Loucy (cell line): ENCODE data around the gene SPRED2.
A peak's percentile ranks its signal among the peaks of the same experiment; 100 is the strongest.

ENCODE experiments used
- H2AFZ ChIP-seq: fragments of 200-600 bp; sonication (generic); 2 replicates; pipeline ENCODE4 v1.6.0; 2016; ENCODE audit warnings: antibody characterized with exemption, mild to moderate bottlenecking, low read length, moderate library complexity
- H3F3A ChIP-seq: fragments of 200-600 bp; 2 replicates; pipeline ENCODE4 v1.6.0; 2016; ENCODE audit warnings: antibody characterized with exemption, low read depth, mild to moderate bottlenecking
- H3K27me3 ChIP-seq: fragments of 200-600 bp; sonication (generic); 2 replicates; pipeline ENCODE4 v1.6.1; 2014; ENCODE audit warnings: low read length, mild to moderate bottlenecking; ENCODE audit not compliant: insufficient read depth, poor library complexity, severe bottlenecking
- H3K36me3 ChIP-seq: fragments of 200-600 bp; sonication (generic); 2 replicates; pipeline ENCODE4 v1.6.1; 2016; ENCODE audit warnings: low read length; ENCODE audit not compliant: insufficient read depth
- H3K4me1 ChIP-seq: fragments of 200-600 bp; sonication (generic); 2 replicates; pipeline ENCODE4 v1.5.1; 2014; ENCODE audit warnings: low read length, mild to moderate bottlenecking; ENCODE audit not compliant: insufficient read depth, poor library complexity, severe bottlenecking
- H3K4me2 ChIP-seq: fragments of 200-600 bp; sonication (generic); 2 replicates; pipeline ENCODE4 v1.6.0; 2014; ENCODE audit warnings: antibody characterized with exemption, low read length, low read depth, mild to moderate bottlenecking; ENCODE audit not compliant: poor library complexity, severe bottlenecking
- H3K4me3 ChIP-seq: fragments of 200-600 bp; sonication (generic); 2 replicates; pipeline ENCODE4 v1.5.1; 2014; ENCODE audit warnings: low read length, mild to moderate bottlenecking, mixed read lengths; ENCODE audit not compliant: poor library complexity, severe bottlenecking
- H3K79me2 ChIP-seq: fragments of 200-600 bp; sonication (generic); 2 replicates; pipeline ENCODE4 v1.6.1; 2014; ENCODE audit warnings: low read length; ENCODE audit not compliant: insufficient read depth
- H3K9ac ChIP-seq: fragments of 200-600 bp; sonication (generic); 2 replicates; pipeline ENCODE4 v1.6.0; 2014; ENCODE audit warnings: mild to moderate bottlenecking, low read depth, low read length, moderate library complexity; ENCODE audit not compliant: poor library complexity, severe bottlenecking
- H3K9me2 ChIP-seq: fragments of 200-600 bp; sonication (generic); replicated peaks from 2 replicates; pipeline ENCODE4 v1.6.1; 2016; ENCODE audit warnings: low read depth, low read length, mixed read lengths
- H3K9me3 ChIP-seq: fragments of 200-600 bp; sonication (generic); 2 replicates; pipeline ENCODE4 v1.6.1; 2014; ENCODE audit warnings: mild to moderate bottlenecking, antibody characterized with exemption, low read length, low read depth; ENCODE audit not compliant: insufficient read depth
- H4K20me1 ChIP-seq: fragments of 200-600 bp; sonication (generic); 2 replicates; pipeline ENCODE4 v1.6.0; 2014; ENCODE audit warnings: antibody characterized with exemption, low read length, mild to moderate bottlenecking; ENCODE audit not compliant: insufficient read depth, poor library complexity, severe bottlenecking
- EZH2phosphoT487 ChIP-seq: fragments of 200-600 bp; IDR thresholded peaks from 2 replicates; pipeline ENCODE4 v1.6.1; 2018; ENCODE audit warnings: antibody characterized with exemption, mild to moderate bottlenecking, moderate library complexity, borderline replicate concordance
- TF ChIP-seq, protein P1 (sequence below): fragments of 200-600 bp; sonication (generic); conservative IDR thresholded peaks from 2 replicates; pipeline ENCODE4 v1.5.1; 2014; ENCODE audit warnings: mild to moderate bottlenecking, antibody characterized with exemption, low read length

SPRED2 gene

GRCh38 chr2:65320042-65320725 is 112.2 kb downstream of the SPRED2 start:
- H3K4me3 ChIP-seq, result no peak overlapping the region
- H3K4me1 ChIP-seq, result no peaks in the 10 kb centered on the region
- no peaks in the 10 kb centered on the region for H3K27me3 ChIP-seq
- no peaks in the 10 kb centered on the region for H3F3A ChIP-seq
- no peaks in the 10 kb centered on the region for H3K9me3 ChIP-seq
- H4K20me1 ChIP-seq, result no peaks in the 10 kb centered on the region
- no peak overlapping the region for H2AFZ ChIP-seq
- no peaks in the 10 kb centered on the region for H3K79me2 ChIP-seq
- peaks cover 5% of the 10 kb centered on the region; the same call in 1 of the 2 replicates for H3K36me3 ChIP-seq
- no peaks in the 10 kb centered on the region for H3K9me2 ChIP-seq
- TF ChIP-seq EZH2phosphoT487, result no peak
- TF ChIP-seq, protein P1, sequence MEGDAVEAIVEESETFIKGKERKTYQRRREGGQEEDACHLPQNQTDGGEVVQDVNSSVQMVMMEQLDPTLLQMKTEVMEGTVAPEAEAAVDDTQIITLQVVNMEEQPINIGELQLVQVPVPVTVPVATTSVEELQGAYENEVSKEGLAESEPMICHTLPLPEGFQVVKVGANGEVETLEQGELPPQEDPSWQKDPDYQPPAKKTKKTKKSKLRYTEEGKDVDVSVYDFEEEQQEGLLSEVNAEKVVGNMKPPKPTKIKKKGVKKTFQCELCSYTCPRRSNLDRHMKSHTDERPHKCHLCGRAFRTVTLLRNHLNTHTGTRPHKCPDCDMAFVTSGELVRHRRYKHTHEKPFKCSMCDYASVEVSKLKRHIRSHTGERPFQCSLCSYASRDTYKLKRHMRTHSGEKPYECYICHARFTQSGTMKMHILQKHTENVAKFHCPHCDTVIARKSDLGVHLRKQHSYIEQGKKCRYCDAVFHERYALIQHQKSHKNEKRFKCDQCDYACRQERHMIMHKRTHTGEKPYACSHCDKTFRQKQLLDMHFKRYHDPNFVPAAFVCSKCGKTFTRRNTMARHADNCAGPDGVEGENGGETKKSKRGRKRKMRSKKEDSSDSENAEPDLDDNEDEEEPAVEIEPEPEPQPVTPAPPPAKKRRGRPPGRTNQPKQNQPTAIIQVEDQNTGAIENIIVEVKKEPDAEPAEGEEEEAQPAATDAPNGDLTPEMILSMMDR, result peak; percentile 52
- H3K9ac ChIP-seq, result no peak overlapping the region
- H3K4me2 ChIP-seq, result no peak overlapping the region

DNA sequence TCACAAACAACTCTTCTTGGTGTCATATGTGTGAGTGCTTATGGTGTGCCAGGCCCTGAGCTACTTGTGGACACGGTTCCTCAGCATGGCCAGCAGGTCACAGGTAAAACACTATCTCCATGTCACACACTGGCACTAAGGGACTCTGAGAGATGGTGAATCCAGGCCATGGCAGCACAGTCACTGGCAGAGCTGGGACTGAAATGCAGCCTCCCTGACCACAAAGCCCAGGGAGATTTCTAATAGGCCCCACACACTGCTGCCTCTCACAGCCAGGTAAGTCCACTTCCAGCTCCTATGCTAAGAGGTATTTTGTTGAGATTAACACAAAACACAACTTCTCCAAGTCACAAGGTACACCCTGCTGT is 112.7 kb downstream of the SPRED2 start:
- H3K9ac ChIP-seq, result no peak overlapping the region
- H3K4me1 ChIP-seq, result no peaks in the 10 kb centered on the region
- TF ChIP-seq EZH2phosphoT487, result no peak
- TF ChIP-seq, protein P1, result no peak
- H3K4me3 ChIP-seq, result no peak overlapping the region
- H3K79me2 ChIP-seq, result no peaks in the 10 kb centered on the region
- no peaks in the 10 kb centered on the region for H3K9me2 ChIP-seq
- H3K36me3 ChIP-seq, result peaks cover 6% of the 10 kb centered on the region; the same call in 1 of the 2 replicates
- H2AFZ ChIP-seq, result no peak overlapping the region
- no peak overlapping the region for H3K4me2 ChIP-seq
- H3K27me3 ChIP-seq, result no peaks in the 10 kb centered on the region
- H3K9me3 ChIP-seq, result no peaks in the 10 kb centered on the region
- H4K20me1 ChIP-seq, result no peaks in the 10 kb centered on the region
- H3F3A ChIP-seq, result no peaks in the 10 kb centered on the region

GRCh38 chr2:65319072-65319673 is 113.2 kb downstream of the SPRED2 start:
- TF ChIP-seq, protein P1, result no peak
- no peak for TF ChIP-seq EZH2phosphoT487
- Histone ChIP-seq H2AFZ (no peak overlapping the region), H3K27me3 (no peaks in the 10 kb centered on the region), H3K4me2 (no peak overlapping the region), H3K36me3 (peaks cover 6% of the 10 kb centered on the region; the same call in 1 of the 2 replicates), H4K20me1 (no peaks in the 10 kb centered on the region), H3K9me2 (no peaks in the 10 kb centered on the region), H3K79me2 (no peaks in the 10 kb centered on the region), H3F3A (no peaks in the 10 kb centered on the region), H3K9me3 (no peaks in the 10 kb centered on the region), H3K4me3 (no peak overlapping the region), H3K9ac (no peak overlapping the region), H3K4me1 (no peaks in the 10 kb centered on the region)
